Hepatocyte (in vitro differentiated cells): ENCODE results near the gene DTX1.

Source experiments
- EZH2phosphoT487 ChIP-seq: fragments of 200-600 bp; sonication (generic); IDR thresholded peaks from one replicate; pipeline ENCODE4 v1.6.1; 2018; ENCODE audit warnings: antibody characterized with exemption, mild to moderate bottlenecking, low read depth, moderate library complexity; ENCODE audit not compliant: unreplicated experiment, severe bottlenecking
- TF ChIP-seq, protein P1 (sequence below): fragments of 200-600 bp; sonication (generic); IDR thresholded peaks from 2 replicates; pipeline ENCODE4 v1.5.1; 2016; ENCODE audit warnings: antibody characterized with exemption, mild to moderate bottlenecking; ENCODE audit not compliant: poor library complexity

DNA sequence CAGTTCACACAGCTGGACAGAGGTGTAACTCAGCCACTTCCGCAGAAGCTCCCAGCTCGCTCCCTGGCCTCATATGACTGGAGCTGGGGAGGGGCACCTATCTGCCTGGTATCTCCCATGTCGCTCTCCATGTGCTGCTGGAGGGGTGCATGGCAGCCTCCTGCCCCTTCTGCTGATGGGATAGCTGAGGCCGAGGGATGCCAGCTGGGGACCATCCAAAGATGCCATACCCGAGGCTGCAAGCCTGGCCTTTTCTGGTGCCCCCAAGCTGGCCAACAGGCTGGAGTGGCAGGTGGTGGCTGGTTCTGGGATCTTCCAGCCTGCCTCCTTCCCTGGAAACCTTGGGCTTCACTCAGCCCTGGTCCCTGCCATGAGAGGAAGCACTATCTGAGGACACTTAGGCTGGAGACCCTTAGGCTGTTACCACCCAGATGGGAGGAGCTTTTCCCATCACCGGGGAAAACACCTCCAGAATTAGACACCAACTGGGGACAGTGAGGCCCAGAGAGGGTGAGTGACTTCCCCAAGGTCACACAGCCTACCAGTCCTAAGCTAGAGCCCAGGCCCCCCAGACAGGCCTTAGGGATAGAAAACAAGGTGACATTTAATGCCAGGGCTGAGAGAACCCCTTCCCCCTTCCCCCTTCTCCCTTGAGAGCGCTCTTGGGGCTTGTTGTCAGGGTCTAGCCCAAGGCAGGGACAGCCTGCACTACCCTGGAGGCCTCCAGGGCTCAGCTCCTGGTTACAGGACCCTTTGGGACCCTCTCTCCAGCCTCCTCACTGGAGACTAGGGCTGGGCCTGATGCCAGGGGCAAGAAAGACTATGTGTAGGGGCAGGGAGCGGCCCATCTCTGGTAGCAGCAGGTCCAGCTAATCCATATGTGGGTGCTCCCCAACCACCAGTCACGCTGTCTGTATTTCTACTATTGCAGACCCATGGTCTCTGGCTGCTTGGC, 7.1 kb downstream of the DTX1 start:
- TF ChIP-seq, protein P1, sequence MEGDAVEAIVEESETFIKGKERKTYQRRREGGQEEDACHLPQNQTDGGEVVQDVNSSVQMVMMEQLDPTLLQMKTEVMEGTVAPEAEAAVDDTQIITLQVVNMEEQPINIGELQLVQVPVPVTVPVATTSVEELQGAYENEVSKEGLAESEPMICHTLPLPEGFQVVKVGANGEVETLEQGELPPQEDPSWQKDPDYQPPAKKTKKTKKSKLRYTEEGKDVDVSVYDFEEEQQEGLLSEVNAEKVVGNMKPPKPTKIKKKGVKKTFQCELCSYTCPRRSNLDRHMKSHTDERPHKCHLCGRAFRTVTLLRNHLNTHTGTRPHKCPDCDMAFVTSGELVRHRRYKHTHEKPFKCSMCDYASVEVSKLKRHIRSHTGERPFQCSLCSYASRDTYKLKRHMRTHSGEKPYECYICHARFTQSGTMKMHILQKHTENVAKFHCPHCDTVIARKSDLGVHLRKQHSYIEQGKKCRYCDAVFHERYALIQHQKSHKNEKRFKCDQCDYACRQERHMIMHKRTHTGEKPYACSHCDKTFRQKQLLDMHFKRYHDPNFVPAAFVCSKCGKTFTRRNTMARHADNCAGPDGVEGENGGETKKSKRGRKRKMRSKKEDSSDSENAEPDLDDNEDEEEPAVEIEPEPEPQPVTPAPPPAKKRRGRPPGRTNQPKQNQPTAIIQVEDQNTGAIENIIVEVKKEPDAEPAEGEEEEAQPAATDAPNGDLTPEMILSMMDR = no peak
- TF ChIP-seq EZH2phosphoT487 = no peak
